Heart right ventricle (tissue), 16 donors: ENCODE results near the gene STYXL2. TPM values are rescaled to one million over a fixed set of nuclear protein-coding genes. Genes with fewer than 3 reads are reported as not detected.

ENCODE experiments used
- ATAC-seq, 8 donors: fragments of 200-7000 bp; cut with Tn5 transposase; one replicate each; pipeline ENCODE4 v1.9.1; 2020; ENCODE audit warnings: mild to moderate bottlenecking in 8 of 8, moderate library complexity in 8 of 8, moderate number of reproducible peaks in 1 of 8
- DNase-seq, 2 donors: peaks; one replicate each; pipeline ENCODE4 v3.0.0-alpha.2; 2020
- H3K27ac ChIP-seq, 10 donors: fragments of 200-600 bp; sonication (generic) in 2 of 10; one replicate each; pipeline versions ENCODE4 v1.5.0 to v1.8.0; 2020 to 2022; ENCODE audit warnings: mild to moderate bottlenecking in 3 of 10
- H3K27me3 ChIP-seq, 7 donors: fragments of 200-600 bp; one replicate each; pipeline ENCODE4 v1.8.0; 2021 to 2022; ENCODE audit warnings: mild to moderate bottlenecking in 2 of 7
- H3K36me3 ChIP-seq, 9 donors: fragments of 200-600 bp; sonication (generic) in 1 of 9; one replicate each; pipeline versions ENCODE4 v1.5.0 to v1.8.0; 2020 to 2022; ENCODE audit warnings: mild to moderate bottlenecking in 2 of 9
- H3K4me1 ChIP-seq, 9 donors: fragments of 200-600 bp; sonication (generic) in 1 of 9; one replicate each; pipeline versions ENCODE4 v1.5.0 to v1.8.0; 2020 to 2022; ENCODE audit warnings: mild to moderate bottlenecking in 4 of 9
- H3K4me3 ChIP-seq, 10 donors: fragments of 200-600 bp; sonication (generic) in 2 of 10; one replicate each; pipeline versions ENCODE4 v1.5.0 to v1.8.0; 2020 to 2022; ENCODE audit warnings: mild to moderate bottlenecking in 7 of 10, moderate library complexity in 2 of 10
- H3K9me3 ChIP-seq, 11 donors: fragments of 200-600 bp in 10 of 11; sonication (generic) in 2 of 11; one replicate each; pipeline versions ENCODE4 v1.5.0 to v1.8.0; 2013 to 2022; ENCODE audit warnings: mild to moderate bottlenecking in 2 of 11, control low read depth in 1 of 11, moderate library complexity in 1 of 11
- WGBS, 2 donors: extraction: QIAGEN DNeasy Blood & Tissue Kit; methylation state at CpG; one replicate each; pipeline ENCODE4 v1.1.7; 2013; ENCODE audit warnings: inconsistent platforms in 1 of 2; 5-methylcytosine and 5-hydroxymethylcytosine counted together
- intact Hi-C, 10 donors: fragments of 100-400 bp; cut with DNase I; formaldehyde crosslinking; loops; one replicate each; pipeline versions ENCODE4 v1.11.1 to v1.14.2; 2022
- polyA plus RNA-seq, 2 donors: library from polyadenylated mRNA; stranded (reverse); fragments of 200-250 nt; gene quantifications; one replicate each; pipeline ENCODE4 v1.2.3, GENCODE V29; 2013
- total RNA-seq, 10 donors: library from RNA; stranded (reverse); fragmentation: NEBNext Ultra II Directional in 3 of 10; extraction: Animal tissue kit (Norgen Biotek cat#: 25700) in 3 of 10; gene quantifications; one replicate each; pipeline versions ENCODE4 v1.2.1 to v1.2.4, GENCODE V29; 2021 to 2023
- TF ChIP-seq, protein P1 (sequence below), 9 donors: fragments of 200-600 bp; sonication (generic) in 2 of 9; IDR thresholded peaks; one replicate each; pipeline versions ENCODE4 v1.5.0 to v1.8.0; 2021 to 2022; ENCODE audit warnings: antibody characterized with exemption in 9 of 9, mild to moderate bottlenecking in 5 of 9, moderate library complexity in 1 of 9
- donor health status: Arrhythmogenic right ventricular cardiomyopathy.
- donor health status: ischemic (EF 13 %, LVEDD 7.1; RV severe dilation, severe dysfunction).
- donor health status: healthy with polysubstance abuse.
- donor health status: DM: no; HTN: yes; CAD: no.
- donor health status: DM: no; HTN: no; CAD: no.
- donor health status: ischemic (EF 25% LVEDD 6.9; RV normal size, moderate dysfunction).
- donor health status: ischemic (EF 25% LVEDD 5.7; RV mildly dilated, moderate dysfunction).
- donor health status: healthy.
- donor health status: DM: yes; HTN: yes; CAD: no.
- donor health status: Ischemic cardiomyopathy.
- donor health status: ischemic (EF 35%, LVEDD 5.7; RV mildly dilated, moderate dysfunction).
- donor health status: nonischemic (EF 11% LVEDD 7.7; RV severe dilation, severe dysfunction).
- donor health status: DM: yes; HTN: yes; CAD: no.
- donor health status: PGD.
- donor health status: ischemic (EF 29% LVEDD 5.4; RV normal size, mild dysfunction).
- donor health status: nonischemic (EF 23%, LVEDD 6.1; RV moderate dilation, normal function).

Gene STYXL2
- total and polyA plus RNA-seq, 12 donors: 32.4 to 638 (median 205) TPM

DNA sequence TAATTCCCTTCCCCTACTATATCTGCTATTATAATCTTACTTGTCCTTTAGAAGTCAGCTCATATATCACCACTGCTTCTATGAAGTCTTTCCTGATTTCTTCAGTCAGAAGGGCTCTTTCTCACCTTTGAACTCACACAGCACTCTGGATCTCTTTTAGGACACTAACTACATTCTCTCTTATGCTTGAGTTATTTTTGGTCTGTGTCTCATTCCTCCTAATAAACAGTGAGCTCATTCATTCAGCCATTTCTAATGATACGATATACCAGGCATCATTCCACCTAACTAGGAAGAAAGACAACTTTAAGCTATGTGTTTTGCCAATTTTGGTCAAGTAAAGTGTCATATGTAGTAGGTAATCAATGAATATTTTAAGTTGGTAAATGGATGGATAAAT lies 1.2 kb upstream of the STYXL2 start:
- WGBS, 2 donors: 43 to 44% methylated on average over 1 of the region's 1 CpG
- peaks cover 0 to 25% (median 5%) of the 10 kb centered on the region in 9 donors for H3K4me1 ChIP-seq
- H3K27me3 ChIP-seq: no peaks in the 10 kb centered on the region
- no peaks in the 10 kb centered on the region for H3K9me3 ChIP-seq
- H3K4me3 ChIP-seq: peak overlapping the region in 4 of 10 donors; percentile 6 to 14 (median 12)
- peak overlapping the region in 9 of 10 donors; percentile 80 to 96 (median 93) for H3K27ac ChIP-seq
- DNase-seq (no peak), ATAC-seq (peak; percentile 50 to 85 (median 78))
- H3K36me3 ChIP-seq: peaks cover 0 to 7% (median 0%) of the 10 kb centered on the region in 9 donors
- TF ChIP-seq, protein P1, sequence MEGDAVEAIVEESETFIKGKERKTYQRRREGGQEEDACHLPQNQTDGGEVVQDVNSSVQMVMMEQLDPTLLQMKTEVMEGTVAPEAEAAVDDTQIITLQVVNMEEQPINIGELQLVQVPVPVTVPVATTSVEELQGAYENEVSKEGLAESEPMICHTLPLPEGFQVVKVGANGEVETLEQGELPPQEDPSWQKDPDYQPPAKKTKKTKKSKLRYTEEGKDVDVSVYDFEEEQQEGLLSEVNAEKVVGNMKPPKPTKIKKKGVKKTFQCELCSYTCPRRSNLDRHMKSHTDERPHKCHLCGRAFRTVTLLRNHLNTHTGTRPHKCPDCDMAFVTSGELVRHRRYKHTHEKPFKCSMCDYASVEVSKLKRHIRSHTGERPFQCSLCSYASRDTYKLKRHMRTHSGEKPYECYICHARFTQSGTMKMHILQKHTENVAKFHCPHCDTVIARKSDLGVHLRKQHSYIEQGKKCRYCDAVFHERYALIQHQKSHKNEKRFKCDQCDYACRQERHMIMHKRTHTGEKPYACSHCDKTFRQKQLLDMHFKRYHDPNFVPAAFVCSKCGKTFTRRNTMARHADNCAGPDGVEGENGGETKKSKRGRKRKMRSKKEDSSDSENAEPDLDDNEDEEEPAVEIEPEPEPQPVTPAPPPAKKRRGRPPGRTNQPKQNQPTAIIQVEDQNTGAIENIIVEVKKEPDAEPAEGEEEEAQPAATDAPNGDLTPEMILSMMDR (IDR thresholded peaks at IDR 0.05): no peak
- intact Hi-C loops: no loop called here

DNA sequence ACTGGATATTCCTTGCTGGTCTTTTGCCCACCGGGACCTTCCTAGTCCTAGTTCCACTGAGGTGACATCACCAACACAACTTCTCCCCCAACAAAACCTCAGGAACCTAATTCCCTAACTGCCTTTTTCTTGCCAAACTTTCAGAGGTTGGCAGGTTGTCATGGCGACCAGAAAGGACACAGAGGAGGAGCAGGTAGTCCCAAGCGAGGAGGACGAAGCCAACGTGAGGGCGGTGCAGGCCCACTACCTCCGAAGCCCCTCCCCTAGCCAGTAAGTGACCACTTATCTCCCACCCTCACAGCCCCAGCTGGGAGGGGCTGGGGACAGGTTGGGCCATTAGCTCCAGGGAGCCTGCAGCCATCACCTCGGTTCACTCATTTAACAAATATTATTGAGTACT lies 815 bp downstream of the STYXL2 start:
- Histone ChIP-seq H3K4me1 (peaks cover 0 to 36% (median 5%) of the 10 kb centered on the region in 9 donors), H3K36me3 (peaks cover 0 to 10% (median 0%) of the 10 kb centered on the region in 9 donors), H3K9me3 (peaks cover 0 to 6% (median 0%) of the 10 kb centered on the region in 11 donors), H3K27me3 (peaks cover 0 to 5% (median 0%) of the 10 kb centered on the region in 7 donors), H3K27ac (peak overlapping the region; percentile 66 to 96 (median 88)), H3K4me3 (peak overlapping the region; percentile 22 to 65 (median 54))
- TF ChIP-seq, protein P1 (IDR thresholded peaks at IDR 0.05): no peak
- intact Hi-C loops: no loop called here
- ATAC-seq (peak in 7 of 8 donors; percentile 41 to 74 (median 52)), DNase-seq (peak in 1 of 2 donors; percentile 18)
- 47 to 54% methylated on average over 8 of the region's 8 CpGs for WGBS, 2 donors

DNA sequence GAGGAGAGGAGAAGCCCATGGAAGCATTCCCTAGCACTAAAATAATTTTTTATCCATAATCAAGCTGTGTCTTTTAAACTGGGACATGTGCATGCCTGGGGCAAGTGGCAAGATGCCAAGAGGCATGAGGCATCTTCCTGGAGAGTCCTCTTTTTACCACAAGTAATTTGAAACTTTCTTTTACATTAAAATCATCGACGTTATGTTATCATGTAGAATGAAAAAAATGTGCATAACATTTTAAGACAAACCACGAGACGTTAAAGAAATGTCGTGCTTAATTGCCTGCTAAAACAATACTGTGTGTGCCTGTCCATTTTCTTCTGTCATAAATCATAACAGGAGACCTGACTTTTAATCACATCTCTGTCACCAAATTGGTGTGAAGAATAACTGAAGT lies 1.5 kb downstream of the STYXL2 start:
- peak overlapping the region; percentile 22 to 65 (median 54) for H3K4me3 ChIP-seq
- intact Hi-C loops: no loop called here

DNA sequence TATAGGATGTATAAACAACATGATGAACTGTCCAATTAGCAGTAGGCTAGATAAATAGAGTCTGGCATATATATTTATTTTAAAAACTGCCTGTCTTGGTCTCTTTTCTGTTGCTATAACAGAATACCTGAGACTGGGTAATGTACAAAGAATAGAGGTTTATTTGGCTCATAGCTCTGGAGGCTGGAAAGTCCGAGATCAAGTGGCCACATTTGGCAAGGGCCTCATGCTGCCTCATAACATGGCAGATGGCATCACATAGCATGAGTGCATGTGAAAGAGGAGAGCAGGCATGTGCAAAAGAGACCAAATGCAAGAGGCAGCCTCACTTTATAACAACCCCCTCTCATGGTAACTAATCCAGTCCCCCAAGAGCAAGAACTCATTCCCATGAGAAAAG lies 6.0 kb downstream of the STYXL2 start:
- H3K4me3 ChIP-seq: no peak overlapping the region
- H3K27me3 ChIP-seq: peaks cover 0 to 7% (median 0%) of the 10 kb centered on the region in 7 donors
- WGBS, 2 donors: 58 to 68% methylated on average over 1 of the region's 1 CpG
- ATAC-seq (no peak), DNase-seq (no peak)
- H3K9me3 ChIP-seq: peaks cover 0 to 6% (median 0%) of the 10 kb centered on the region in 11 donors
- H3K27ac ChIP-seq: no peak overlapping the region
- TF ChIP-seq, protein P1 (IDR thresholded peaks at IDR 0.05): no peak
- peaks cover 0 to 30% (median 0%) of the 10 kb centered on the region in 9 donors for H3K36me3 ChIP-seq
- H3K4me1 ChIP-seq: peaks cover 0 to 49% (median 13%) of the 10 kb centered on the region in 9 donors
- intact Hi-C loops: no loop called here

More for the DNA sequence above, 1.5 kb downstream of the STYXL2 start:
- Histone ChIP-seq H3K36me3 (peaks cover 0 to 15% (median 0%) of the 10 kb centered on the region in 9 donors), H3K27me3 (peaks cover 0 to 6% (median 0%) of the 10 kb centered on the region in 7 donors), H3K27ac (peak overlapping the region in 6 of 10 donors; percentile 81 to 96 (median 93)), H3K9me3 (peaks cover 0 to 6% (median 0%) of the 10 kb centered on the region in 11 donors), H3K4me1 (peaks cover 0 to 38% (median 5%) of the 10 kb centered on the region in 9 donors)
- WGBS, 2 donors: 19 to 32% methylated on average over 5 of the region's 5 CpGs
- no peak for DNase-seq
- TF ChIP-seq, protein P1 (IDR thresholded peaks at IDR 0.05): no peak
- no peak for ATAC-seq
